DND-41 (cell line): ENCODE measurements around the gene TMEM145.

ENCODE experiments used
- ATAC-seq: fragments of 200-7000 bp; cut with Tn5 transposase; 3 replicates; pipeline ENCODE4 v1.9.1; 2021; ENCODE audit warnings: low read depth; ENCODE audit not compliant: insufficient read depth
- DNase-seq: peaks from one replicate; pipeline ENCODE4 v3.0.0-alpha.2; 2020
- H2AFZ ChIP-seq: 2 replicates; pipeline ENCODE4 v1.6.0; 2012; ENCODE audit warnings: low read depth, low read length
- H3K27ac ChIP-seq: 2 replicates; pipeline ENCODE4 v1.5.1; 2012; ENCODE audit warnings: low read length, inconsistent platforms
- H3K27me3 ChIP-seq: fragments of 200-600 bp; sonication (generic); 2 replicates; pipeline ENCODE4 v1.6.0; 2012; ENCODE audit warnings: low read length, mild to moderate bottlenecking, inconsistent platforms; ENCODE audit not compliant: insufficient read depth, poor library complexity
- H3K36me3 ChIP-seq: 2 replicates; pipeline ENCODE4 v1.5.1; 2012; ENCODE audit warnings: low read length, inconsistent platforms; ENCODE audit not compliant: insufficient read depth
- H3K4me1 ChIP-seq: 2 replicates; pipeline ENCODE4 v1.5.1; 2012; ENCODE audit warnings: mild to moderate bottlenecking, low read length; ENCODE audit not compliant: insufficient read depth
- H3K4me2 ChIP-seq: 2 replicates; pipeline ENCODE4 v1.6.0; 2012; ENCODE audit warnings: mild to moderate bottlenecking, moderate library complexity, low read length, inconsistent platforms; ENCODE audit not compliant: insufficient read depth
- H3K4me3 ChIP-seq, 2 experiments: fragments of 200-600 bp in 1 of 2; shearing (Covaris generic) in 1 of 2; 2 replicates each; pipeline ENCODE4 v1.5.1; 2012 to 2016; ENCODE audit warnings: inconsistent platforms in 2 of 2, low read length in 2 of 2, mild to moderate bottlenecking in 2 of 2, low read depth in 1 of 2, moderate library complexity in 1 of 2
- H3K79me2 ChIP-seq: 2 replicates; pipeline ENCODE4 v1.6.0; 2012; ENCODE audit warnings: low read length, inconsistent platforms; ENCODE audit not compliant: insufficient read depth
- H3K9ac ChIP-seq: 2 replicates; pipeline ENCODE4 v1.6.0; 2012; ENCODE audit warnings: low read depth, mild to moderate bottlenecking, inconsistent platforms, low read length, moderate library complexity
- H3K9me3 ChIP-seq: 2 replicates; pipeline ENCODE4 v1.5.1; 2012; ENCODE audit warnings: low read length, moderate library complexity, mild to moderate bottlenecking, inconsistent platforms; ENCODE audit not compliant: insufficient read depth, severe bottlenecking
- H4K20me1 ChIP-seq: 2 replicates; pipeline ENCODE4 v1.6.0; 2012; ENCODE audit warnings: low read length; ENCODE audit not compliant: insufficient read depth
- EZH2 ChIP-seq: IDR thresholded peaks from 3 replicates; pipeline ENCODE4 v1.6.1; 2012; ENCODE audit warnings: borderline replicate concordance, low read depth, mild to moderate bottlenecking, moderate library complexity, low read length, inconsistent platforms; ENCODE audit not compliant: severe bottlenecking
- TF ChIP-seq, protein P1 (sequence below): IDR thresholded peaks from 2 replicates; pipeline ENCODE4 v1.5.1; 2012; ENCODE audit warnings: borderline replicate concordance, low read length, moderate library complexity, mild to moderate bottlenecking; ENCODE audit not compliant: poor library complexity, severe bottlenecking; ENCODE audit errors: extremely low read depth

The TMEM145 gene

DNA sequence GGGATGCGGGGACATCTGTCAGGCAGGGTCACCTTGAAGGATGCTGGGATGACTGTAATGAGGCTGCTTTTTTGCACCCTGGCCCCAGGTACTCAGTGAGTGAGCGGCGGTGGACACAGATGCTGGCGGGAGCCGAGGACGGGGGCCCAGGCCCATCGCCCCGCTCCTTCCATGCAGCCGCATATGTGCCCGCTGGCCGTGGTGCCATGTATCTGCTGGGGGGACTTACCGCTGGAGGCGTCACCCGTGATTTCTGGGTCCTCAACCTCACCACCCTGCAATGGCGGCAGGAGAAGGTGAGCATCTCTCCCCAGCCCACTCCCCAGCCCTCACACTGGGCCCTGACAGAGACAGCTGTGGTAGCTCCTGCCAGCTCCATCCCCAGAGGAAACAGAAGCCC, 43.6 kb downstream of the TMEM145 start:
- Histone ChIP-seq H3K27me3 (no peaks in the 10 kb centered on the region), H3K4me3 (no peak overlapping the region), H3K9me3 (no peaks in the 10 kb centered on the region), H3K79me2 (no peaks in the 10 kb centered on the region), H3K27ac (no peak overlapping the region), H3K4me2 (no peak overlapping the region), H3K36me3 (peaks cover 45% of the 10 kb centered on the region), H4K20me1 (no peaks in the 10 kb centered on the region), H3K9ac (no peak overlapping the region), H3K4me1 (no peaks in the 10 kb centered on the region), H2AFZ (no peak overlapping the region)
- ATAC-seq = no peak
- no peak for TF ChIP-seq EZH2
- TF ChIP-seq, protein P1, sequence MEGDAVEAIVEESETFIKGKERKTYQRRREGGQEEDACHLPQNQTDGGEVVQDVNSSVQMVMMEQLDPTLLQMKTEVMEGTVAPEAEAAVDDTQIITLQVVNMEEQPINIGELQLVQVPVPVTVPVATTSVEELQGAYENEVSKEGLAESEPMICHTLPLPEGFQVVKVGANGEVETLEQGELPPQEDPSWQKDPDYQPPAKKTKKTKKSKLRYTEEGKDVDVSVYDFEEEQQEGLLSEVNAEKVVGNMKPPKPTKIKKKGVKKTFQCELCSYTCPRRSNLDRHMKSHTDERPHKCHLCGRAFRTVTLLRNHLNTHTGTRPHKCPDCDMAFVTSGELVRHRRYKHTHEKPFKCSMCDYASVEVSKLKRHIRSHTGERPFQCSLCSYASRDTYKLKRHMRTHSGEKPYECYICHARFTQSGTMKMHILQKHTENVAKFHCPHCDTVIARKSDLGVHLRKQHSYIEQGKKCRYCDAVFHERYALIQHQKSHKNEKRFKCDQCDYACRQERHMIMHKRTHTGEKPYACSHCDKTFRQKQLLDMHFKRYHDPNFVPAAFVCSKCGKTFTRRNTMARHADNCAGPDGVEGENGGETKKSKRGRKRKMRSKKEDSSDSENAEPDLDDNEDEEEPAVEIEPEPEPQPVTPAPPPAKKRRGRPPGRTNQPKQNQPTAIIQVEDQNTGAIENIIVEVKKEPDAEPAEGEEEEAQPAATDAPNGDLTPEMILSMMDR = no peak
- no peak for DNase-seq

DNA sequence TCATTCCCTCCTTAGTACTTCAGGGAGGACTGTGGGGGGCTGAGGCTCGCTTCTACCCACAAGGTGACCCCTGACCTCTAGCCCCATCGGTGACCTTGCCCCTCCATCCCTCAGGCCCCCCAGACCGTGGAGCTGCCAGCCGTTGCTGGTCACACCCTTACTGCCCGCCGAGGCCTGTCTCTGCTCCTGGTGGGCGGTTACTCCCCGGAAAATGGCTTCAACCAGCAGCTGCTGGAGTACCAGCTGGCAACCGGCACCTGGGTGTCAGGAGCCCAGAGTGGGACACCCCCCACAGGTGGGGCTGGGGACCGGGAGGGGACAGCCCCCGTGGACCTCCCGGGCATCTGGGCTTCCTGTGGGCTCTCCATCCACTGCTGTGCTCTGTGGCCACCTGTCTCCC, 44.2 kb downstream of the TMEM145 start:
- ATAC-seq = no peak
- Histone ChIP-seq H3K4me2 (no peak overlapping the region), H3K9me3 (no peaks in the 10 kb centered on the region), H3K79me2 (no peaks in the 10 kb centered on the region), H4K20me1 (no peaks in the 10 kb centered on the region), H3K27me3 (no peaks in the 10 kb centered on the region), H3K36me3 (peaks cover 43% of the 10 kb centered on the region), H3K4me3 (no peak overlapping the region), H2AFZ (no peak overlapping the region), H3K27ac (no peak overlapping the region), H3K4me1 (no peaks in the 10 kb centered on the region), H3K9ac (no peak overlapping the region)
- TF ChIP-seq, protein P1 = no peak
- TF ChIP-seq EZH2 = no peak
- DNase-seq = no peak

DNA sequence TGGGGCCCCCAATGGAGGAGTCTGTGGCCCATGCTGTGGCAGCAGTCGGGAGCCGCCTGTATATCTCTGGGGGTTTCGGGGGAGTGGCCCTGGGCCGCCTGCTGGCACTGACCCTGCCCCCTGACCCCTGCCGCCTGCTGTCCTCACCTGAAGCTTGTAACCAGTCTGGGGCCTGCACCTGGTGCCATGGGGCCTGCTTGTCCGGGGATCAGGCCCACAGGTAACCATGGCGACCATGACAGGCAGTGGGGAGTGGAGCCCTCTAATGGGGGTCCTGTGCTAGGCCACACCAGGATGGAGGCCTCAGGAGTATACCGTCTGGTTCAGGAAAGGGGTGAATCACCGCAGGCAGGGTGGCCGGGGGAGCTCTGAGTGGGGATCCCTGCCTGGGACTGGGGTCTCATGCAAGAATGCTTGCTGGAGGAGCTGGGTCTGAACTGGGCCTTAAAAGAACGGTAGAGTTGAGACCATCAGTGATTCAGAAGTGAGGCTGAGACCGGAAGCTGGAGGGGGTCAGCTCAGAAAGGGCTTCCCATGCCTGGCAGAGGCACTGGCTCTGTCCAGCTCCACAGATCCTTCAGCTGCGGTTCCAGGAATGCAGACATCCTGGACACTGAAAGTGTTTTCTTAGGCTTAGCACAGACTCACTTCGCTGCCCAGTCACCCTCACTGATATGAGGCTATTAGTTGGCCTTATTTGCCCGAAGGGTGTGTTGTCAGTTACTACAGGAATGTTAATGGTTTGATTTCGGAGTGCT, 47.9 kb downstream of the TMEM145 start:
- Histone ChIP-seq H3K27me3 (no peaks in the 10 kb centered on the region), H3K4me2 (no peak overlapping the region), H3K9ac (no peak overlapping the region), H3K4me3 (no peak overlapping the region), H3K36me3 (peaks cover 38% of the 10 kb centered on the region), H3K9me3 (no peaks in the 10 kb centered on the region), H3K4me1 (no peaks in the 10 kb centered on the region), H2AFZ (no peak overlapping the region), H4K20me1 (no peaks in the 10 kb centered on the region; the same call in 1 of the 2 replicates), H3K27ac (no peak overlapping the region), H3K79me2 (no peaks in the 10 kb centered on the region)
- DNase-seq (no peak), ATAC-seq (no peak)
- TF ChIP-seq EZH2 = no peak
- TF ChIP-seq, protein P1 = no peak
